Endometrial microvascular endothelial cells (primary cell): ENCODE results near the gene USP31. TPM values are rescaled to one million over a fixed set of nuclear protein-coding genes. Genes with fewer than 3 reads are reported as not detected.

Experiments used
- in situ Hi-C: cut with HindIII; loops from 2 replicates; pipeline ENCODE4 v1.10.0; 2017; ENCODE audit warnings: low sequenced_read_pairs, low pct_unique_long_range_greater_than_20kb; ENCODE audit errors: inconsistent ontology term
- total RNA-seq: library from RNA; depleted of rRNA; stranded (reverse); fragments of >200 nt; gene quantifications from one replicate; pipeline ENCODE4 v1.2.3, GENCODE V29; 2015; ENCODE audit errors: inconsistent ontology term

USP31 gene
- total RNA-seq, 1 donor from 2014 or later: 12.7 TPM

- in situ Hi-C loops: no loop called here
Measured at GRCh38 chr16:23072769-23073549, 76.3 kb downstream of the USP31 start.

GRCh38 chr16:23072084-23072599 lies 77.1 kb downstream of the USP31 start:
- in situ Hi-C loops: no loop called here

- in situ Hi-C loops: no loop called here
Measured at GRCh38 chr16:23071196-23072083, 77.8 kb downstream of the USP31 start.

- in situ Hi-C loops: no loop called here
Measured at GRCh38 chr16:23069844-23070243, 79.4 kb downstream of the USP31 start.

GRCh38 chr16:23068079-23068736 lies 81.0 kb downstream of the USP31 start:
- in situ Hi-C loops: no loop called here

GRCh38 chr16:23066676-23067075 lies 82.6 kb downstream of the USP31 start:
- in situ Hi-C loops: no loop called here

- in situ Hi-C loops: no loop called here
Measured at GRCh38 chr16:23064639-23065038, 84.6 kb downstream of the USP31 start.

GRCh38 chr16:23062524-23062923 lies 86.7 kb downstream of the USP31 start:
- in situ Hi-C loops: no loop called here

- in situ Hi-C loops: no loop called here
Measured at GRCh38 chr16:23061669-23062068, 87.6 kb downstream of the USP31 start.

- in situ Hi-C loops: no loop called here
Measured at GRCh38 chr16:23060458-23061320, 88.6 kb downstream of the USP31 start.

GRCh38 chr16:23059433-23059832 lies 89.8 kb downstream of the USP31 start:
- in situ Hi-C loops: no loop called here

GRCh38 chr16:23058576-23058975 lies 90.7 kb downstream of the USP31 start:
- in situ Hi-C loops: no loop called here

GRCh38 chr16:23057013-23057596 lies 92.1 kb downstream of the USP31 start:
- in situ Hi-C loops: no loop called here

- in situ Hi-C loops: no loop called here
Measured at GRCh38 chr16:23055481-23055880, 93.8 kb downstream of the USP31 start.

- in situ Hi-C loops: no loop called here
Measured at GRCh38 chr16:23052908-23053580, 96.2 kb downstream of the USP31 start.

GRCh38 chr16:23052221-23052620 lies 97.0 kb downstream of the USP31 start:
- in situ Hi-C loops: no loop called here

GRCh38 chr16:23051587-23051986 lies 97.7 kb downstream of the USP31 start:
- in situ Hi-C loops: no loop called here

GRCh38 chr16:23048164-23048563 lies 101.1 kb downstream of the USP31 start:
- in situ Hi-C loops: no loop called here
